Measurements from ENCODE around the gene CACNB1. TPM values are rescaled to one million over a fixed set of nuclear protein-coding genes. Genes with fewer than 3 reads are reported as not detected.
A peak's percentile ranks its signal among the peaks of the same experiment; 100 is the strongest.
"Not testable (repeated sequence)": the region's sequence is repeated elsewhere in the genome, so short reads cannot be mapped to it uniquely, and the experiment has no call there.

Gene CACNB1
- polyA plus RNA-seq, 1 experiment = 3.2 TPM

DNA sequence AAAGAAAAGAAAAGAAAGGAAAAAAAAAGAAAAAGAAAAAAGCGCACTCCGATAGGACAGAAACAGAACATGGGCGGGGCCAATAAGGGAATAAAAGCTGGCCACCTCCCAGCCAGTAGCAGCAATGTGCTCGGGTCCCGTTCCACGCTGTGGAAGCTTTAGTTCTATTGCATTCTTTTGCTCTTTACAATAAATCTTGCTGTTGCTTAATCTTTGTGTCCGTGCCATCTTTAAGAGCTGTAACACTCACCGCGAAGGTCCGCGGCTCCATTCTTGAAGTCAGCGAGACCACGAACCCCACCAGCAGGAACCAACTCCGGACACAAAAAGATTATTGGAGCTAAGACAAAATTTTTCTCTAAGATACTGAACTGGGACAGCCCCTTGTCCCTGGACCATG lies 28.4 kb downstream of the CACNB1 start:
- H3K27ac ChIP-seq (ENCODE audit: low read depth, low read length) = no peak overlapping the region
- POLR2A ChIA-PET = no interaction called here
- TF ChIP-seq, protein P1, sequence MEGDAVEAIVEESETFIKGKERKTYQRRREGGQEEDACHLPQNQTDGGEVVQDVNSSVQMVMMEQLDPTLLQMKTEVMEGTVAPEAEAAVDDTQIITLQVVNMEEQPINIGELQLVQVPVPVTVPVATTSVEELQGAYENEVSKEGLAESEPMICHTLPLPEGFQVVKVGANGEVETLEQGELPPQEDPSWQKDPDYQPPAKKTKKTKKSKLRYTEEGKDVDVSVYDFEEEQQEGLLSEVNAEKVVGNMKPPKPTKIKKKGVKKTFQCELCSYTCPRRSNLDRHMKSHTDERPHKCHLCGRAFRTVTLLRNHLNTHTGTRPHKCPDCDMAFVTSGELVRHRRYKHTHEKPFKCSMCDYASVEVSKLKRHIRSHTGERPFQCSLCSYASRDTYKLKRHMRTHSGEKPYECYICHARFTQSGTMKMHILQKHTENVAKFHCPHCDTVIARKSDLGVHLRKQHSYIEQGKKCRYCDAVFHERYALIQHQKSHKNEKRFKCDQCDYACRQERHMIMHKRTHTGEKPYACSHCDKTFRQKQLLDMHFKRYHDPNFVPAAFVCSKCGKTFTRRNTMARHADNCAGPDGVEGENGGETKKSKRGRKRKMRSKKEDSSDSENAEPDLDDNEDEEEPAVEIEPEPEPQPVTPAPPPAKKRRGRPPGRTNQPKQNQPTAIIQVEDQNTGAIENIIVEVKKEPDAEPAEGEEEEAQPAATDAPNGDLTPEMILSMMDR (IDR thresholded peaks at IDR 0.05; ENCODE audit: low read depth, low read length) = no peak
- no peak overlapping the region for H3K4me3 ChIP-seq (ENCODE audit: low read depth, low read length)
- peaks cover 32% of the 10 kb centered on the region for H3K27me3 ChIP-seq (ENCODE audit: control insufficient read depth, insufficient read depth, low read length)
- H3K9me3 ChIP-seq (ENCODE audit: control insufficient read depth, insufficient read depth, low read length) = peaks cover 4% of the 10 kb centered on the region; the same call in 1 of the 2 replicates
- CTCF ChIA-PET = no interaction called here
- no peak for DNase-seq (ENCODE audit: low read depth, low spot score)

DNA sequence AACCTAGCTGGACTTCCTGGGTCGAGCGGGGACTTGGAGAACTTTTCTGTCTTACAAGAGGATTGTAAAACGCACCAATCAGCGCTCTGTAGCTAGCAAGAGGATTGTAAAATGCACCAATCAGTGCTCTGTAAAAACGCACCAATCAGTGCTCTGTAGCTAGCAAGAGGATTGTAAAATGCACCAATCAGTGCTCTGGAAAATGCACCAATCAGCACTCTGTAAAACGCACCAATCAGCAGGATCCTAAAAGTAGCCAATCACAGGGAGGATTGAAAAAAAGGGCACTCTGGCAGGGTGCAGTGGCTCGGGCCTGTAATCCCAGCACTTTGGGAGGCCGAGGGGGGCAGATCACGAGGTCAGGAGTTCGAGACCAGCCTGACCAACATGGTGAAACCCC lies 29.0 kb downstream of the CACNB1 start:
- H3K4me3 ChIP-seq (ENCODE audit: low read depth, low read length); H3K9me3 ChIP-seq (ENCODE audit: control insufficient read depth, insufficient read depth, low read length); DNase-seq (ENCODE audit: low read depth, low spot score); CTCF ChIA-PET; POLR2A ChIA-PET; H3K27ac ChIP-seq (ENCODE audit: low read depth, low read length): not testable (repeated sequence)
- peaks cover 32% of the 10 kb centered on the region for H3K27me3 ChIP-seq (ENCODE audit: control insufficient read depth, insufficient read depth, low read length)

DNA sequence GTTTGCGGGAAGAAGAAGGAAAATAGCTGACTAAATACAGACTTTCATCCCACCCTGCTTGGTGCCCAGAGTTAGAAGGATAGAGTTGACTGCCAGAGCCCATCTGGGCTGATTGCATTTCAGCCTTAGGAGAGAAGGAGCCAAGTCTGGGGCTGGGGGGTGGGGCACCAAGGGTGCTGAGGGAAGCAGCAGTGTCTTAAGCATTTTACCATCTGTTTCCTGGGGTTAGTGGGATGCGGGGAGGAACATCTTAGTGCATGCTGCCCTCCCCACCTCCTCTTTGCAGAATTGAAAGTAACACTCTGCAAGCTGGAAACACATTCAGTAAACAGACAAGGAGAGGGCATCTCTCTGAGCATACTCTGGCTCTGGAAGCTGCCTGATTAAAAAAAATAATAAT lies 30.0 kb downstream of the CACNB1 start:
- Histone ChIP-seq H3K27ac (ENCODE audit: low read depth, low read length) (no peak overlapping the region), H3K27me3 (ENCODE audit: control insufficient read depth, insufficient read depth, low read length) (peaks cover 32% of the 10 kb centered on the region), H3K9me3 (ENCODE audit: control insufficient read depth, insufficient read depth, low read length) (peaks cover 4% of the 10 kb centered on the region; the same call in 1 of the 2 replicates), H3K4me3 (ENCODE audit: low read depth, low read length) (no peak overlapping the region)
- TF ChIP-seq, protein P1 (IDR thresholded peaks at IDR 0.05; ENCODE audit: low read depth, low read length) = no peak
- DNase-seq (ENCODE audit: low read depth, low spot score) = no peak
- ChIA-PET POLR2A (interaction anchor here (0.6 kb wide), 1 partner anchor 1297 kb away, joined by 3 read pairs; no protein-coding TSS in a partner anchor), CTCF (interaction anchor here (0.6 to 3.8 kb wide), 4 partner anchors 8 to 482 kb away, joined by 3 to 54 read pairs (median 14); no protein-coding TSS in a partner anchor)

DNA sequence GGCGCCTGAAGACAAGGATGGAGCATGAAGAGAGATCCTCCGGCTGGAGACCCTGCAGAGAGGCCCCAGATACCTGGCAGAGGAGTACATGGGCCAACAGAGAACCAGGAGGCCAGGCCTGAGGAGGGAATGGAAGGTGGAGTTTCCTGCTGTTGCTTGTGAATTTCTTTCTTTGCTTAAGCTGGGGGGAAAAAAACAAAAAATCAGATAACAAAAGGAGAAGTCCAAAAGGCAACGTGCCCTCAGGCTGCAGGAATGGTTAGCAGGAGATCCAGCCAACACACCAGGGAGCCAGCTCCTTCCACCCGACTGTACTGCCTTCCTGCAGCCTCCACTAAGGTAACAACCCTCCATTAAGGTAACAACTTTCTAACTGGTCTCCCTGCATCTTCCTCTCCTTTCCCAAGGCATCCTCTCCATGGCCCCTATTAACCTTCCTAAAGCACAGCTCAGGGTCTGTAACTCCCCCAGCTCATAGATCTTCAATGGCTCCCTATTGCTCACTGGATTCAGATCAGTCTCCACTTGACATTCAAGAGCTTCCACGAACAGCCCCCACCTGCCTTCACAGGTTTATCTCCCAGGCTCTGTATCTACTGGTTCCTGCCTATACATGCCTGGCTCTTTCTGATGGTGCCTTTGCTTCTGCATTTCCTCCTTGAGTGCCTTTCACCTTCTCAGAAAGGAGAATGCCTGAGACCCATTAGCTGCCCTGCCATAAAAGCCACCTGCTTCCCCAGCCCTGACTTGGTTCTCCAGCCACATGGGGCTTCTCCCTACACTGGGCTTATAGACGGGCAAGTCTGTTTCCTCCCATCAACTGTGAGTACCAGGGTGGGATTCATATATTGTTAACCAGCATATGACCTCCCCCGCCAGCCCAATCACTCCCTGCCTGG lies 30.8 kb downstream of the CACNB1 start:
- Histone ChIP-seq H3K27me3 (ENCODE audit: control insufficient read depth, insufficient read depth, low read length) (peaks cover 32% of the 10 kb centered on the region), H3K9me3 (ENCODE audit: control insufficient read depth, insufficient read depth, low read length) (peaks cover 4% of the 10 kb centered on the region; the same call in 1 of the 2 replicates), H3K4me3 (ENCODE audit: low read depth, low read length) (no peak overlapping the region), H3K27ac (ENCODE audit: low read depth, low read length) (no peak overlapping the region)
- POLR2A ChIA-PET = no interaction called here
- TF ChIP-seq, protein P1 (IDR thresholded peaks at IDR 0.05; ENCODE audit: low read depth, low read length) = no peak
- CTCF ChIA-PET = interaction anchor here (0.5 to 3.8 kb wide), 6 partner anchors 9 to 266 kb away, joined by 3 to 54 read pairs (median 15); no protein-coding TSS in a partner anchor
- DNase-seq (ENCODE audit: low read depth, low spot score) = no peak

DNA sequence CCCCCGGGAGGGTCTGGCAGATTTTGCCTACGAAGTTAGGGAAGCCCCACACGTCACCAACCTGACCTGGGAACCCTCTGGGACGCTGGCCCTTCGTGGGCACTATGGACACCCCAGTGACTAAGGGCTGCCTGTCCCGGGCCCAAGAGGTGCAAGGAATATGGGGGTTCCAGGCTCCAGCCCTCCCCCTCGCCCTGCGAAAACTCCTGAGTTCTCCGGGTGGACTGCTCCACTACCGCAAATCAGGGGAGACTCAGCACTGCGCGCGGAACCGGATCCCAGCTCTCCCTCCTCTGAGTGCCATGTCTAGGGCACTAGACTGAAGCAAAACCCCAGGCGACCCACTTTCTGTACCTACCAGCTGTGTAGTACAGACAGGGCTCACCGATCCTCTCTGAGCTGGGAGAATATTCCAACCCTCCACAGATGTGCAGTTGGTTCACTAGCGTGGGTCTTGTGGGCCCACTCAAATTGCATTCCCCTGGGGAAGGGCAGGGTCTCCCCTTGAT lies 31.6 kb downstream of the CACNB1 start, which contains the start of gene ARL5C:
Gene ARL5C, minus strand, starts transcription at position 321 of the 509 bp plus-strand sequence. CDS start 401 bp downstream, outside the sequence.
- no peak within 1 kb of the TSS for H3K27ac ChIP-seq (ENCODE audit: low read depth, low read length)
- ChIA-PET CTCF (interaction anchor here (1.0 to 3.8 kb wide), 6 partner anchors 9 to 182 kb away, joined by 3 to 54 read pairs (median 25); no protein-coding TSS in a partner anchor), POLR2A (no interaction called here)
- H3K27me3 ChIP-seq (ENCODE audit: control insufficient read depth, insufficient read depth, low read length) = peaks cover 32% of the 10 kb centered on the region
- peak within 1 kb of the TSS; percentile 63 for H3K4me3 ChIP-seq (ENCODE audit: low read depth, low read length)
- no peak for DNase-seq (ENCODE audit: low read depth, low spot score)
- peaks cover 4% of the 10 kb centered on the region; the same call in 1 of the 2 replicates for H3K9me3 ChIP-seq (ENCODE audit: control insufficient read depth, insufficient read depth, low read length)
- TF ChIP-seq, protein P1 (IDR thresholded peaks at IDR 0.05; ENCODE audit: low read depth, low read length) = no peak
